Measurements from ENCODE around the gene CTNNA2.
"Not testable (repeated sequence)": the region's sequence is repeated elsewhere in the genome, so short reads cannot be mapped to it uniquely, and the experiment has no call there.

The CTNNA2 gene

GRCh38 chr2:80048296-80048695 lies 535.4 kb downstream of the CTNNA2 start:
- DNase-seq = no peak

GRCh38 chr2:80050246-80050645 lies 537.4 kb downstream of the CTNNA2 start:
- no peak for DNase-seq

GRCh38 chr2:80053522-80054345 lies 540.9 kb downstream of the CTNNA2 start:
- no peak for DNase-seq

- DNase-seq = no peak
These were observed 541.5 kb downstream of the CTNNA2 start for GRCh38 chr2:80054346-80054675.

- no peak for DNase-seq
These were observed 545.1 kb downstream of the CTNNA2 start for GRCh38 chr2:80057956-80058355.

- no peak for DNase-seq
These were observed 545.7 kb downstream of the CTNNA2 start for GRCh38 chr2:80058562-80058961.

- DNase-seq = no peak
These were observed 546.6 kb downstream of the CTNNA2 start for GRCh38 chr2:80059447-80059846.

GRCh38 chr2:80061881-80062280 lies 549.0 kb downstream of the CTNNA2 start:
- no peak for DNase-seq

- no peak for DNase-seq
These were observed 549.4 kb downstream of the CTNNA2 start for GRCh38 chr2:80062298-80062697.

- no peak for DNase-seq
These were observed 555.3 kb downstream of the CTNNA2 start for GRCh38 chr2:80068038-80068731.

- no peak for DNase-seq
These were observed 557.7 kb downstream of the CTNNA2 start for GRCh38 chr2:80070587-80070986.

- DNase-seq = no peak
These were observed 559.1 kb downstream of the CTNNA2 start for GRCh38 chr2:80071941-80072340.

GRCh38 chr2:80073134-80073561 lies 560.3 kb downstream of the CTNNA2 start:
- peak; percentile 10 for DNase-seq

- DNase-seq = no peak
These were observed 561.6 kb downstream of the CTNNA2 start for GRCh38 chr2:80074321-80075070.

GRCh38 chr2:80075719-80076118 lies 562.9 kb downstream of the CTNNA2 start:
- DNase-seq = no peak

- DNase-seq = no peak
These were observed 565.6 kb downstream of the CTNNA2 start for GRCh38 chr2:80078290-80079036.

- no peak for DNase-seq
These were observed 568.1 kb downstream of the CTNNA2 start for GRCh38 chr2:80080957-80081356.

GRCh38 chr2:80086831-80087230 lies 574.0 kb downstream of the CTNNA2 start:
- no peak for DNase-seq

- DNase-seq = no peak
These were observed 578.4 kb downstream of the CTNNA2 start for GRCh38 chr2:80091237-80091636.

- no peak for DNase-seq
These were observed 579.6 kb downstream of the CTNNA2 start for GRCh38 chr2:80092474-80092873.

GRCh38 chr2:80098503-80098902 lies 585.7 kb downstream of the CTNNA2 start:
- not testable (repeated sequence) for DNase-seq

- no peak for DNase-seq
These were observed 589.2 kb downstream of the CTNNA2 start for GRCh38 chr2:80102026-80102425.

All from CD4-positive, alpha-beta T cell treated with Interleukin-12 subunit alpha and Interleukin-12 subunit beta, for 1 hour (primary cell).